ENCODE results near the gene TRIM50. TPM values are rescaled to one million over a fixed set of nuclear protein-coding genes. Genes with fewer than 3 reads are reported as not detected.
A peak's percentile ranks its signal among the peaks of the same experiment; 100 is the strongest.
"Not testable (repeated sequence)": the region's sequence is repeated elsewhere in the genome, so short reads cannot be mapped to it uniquely, and the experiment has no call there.

Gene TRIM50
- total and polyA plus RNA-seq, 2 of the 13 experiments (the other 11 are each of a cell fraction or from before 2014, with no cell fraction given): 4.2 to 24.5 TPM

- H3K9me3 ChIP-seq (ENCODE audit: low read length); H3K27ac ChIP-seq (ENCODE audit: extremely low read length, insufficient read depth, low read length); H3K4me2 ChIP-seq (ENCODE audit: low read depth, low read length); in situ Hi-C loops (cut with HindIII; ENCODE audit: extremely low pct_ligation_motif_present, low pct_unique_long_range_greater_than_20kb); DNase-seq (ENCODE audit: low spot score); H3K9ac ChIP-seq (ENCODE audit: insufficient read depth, low read depth, low read length); H3K4me3 ChIP-seq (replicated peaks in 1 of 3; ENCODE audit: insufficient read depth in 1 of 3, low read depth in 2 of 3, low read length in 3 of 3); BruUV-seq (replicated peaks); H3K79me2 ChIP-seq (ENCODE audit: insufficient read depth, low read length); FAIRE-seq; H3K36me3 ChIP-seq (replicated peaks in 1 of 2; ENCODE audit: control insufficient read depth in 1 of 2, insufficient read depth in 2 of 2, low read length in 2 of 2); H3K27me3 ChIP-seq (ENCODE audit: control insufficient read depth in 1 of 2, insufficient read depth in 2 of 2, low read length in 2 of 2); intact Hi-C loops (cut with micrococcal nuclease; ENCODE audit: unreplicated experiment); POLR2A ChIA-PET; H2AFZ ChIP-seq (ENCODE audit: low read length); H4K20me1 ChIP-seq (ENCODE audit: insufficient read depth, low read length); H3K4me1 ChIP-seq (ENCODE audit: insufficient read depth, low read length): not testable (repeated sequence)
- TF ChIP-seq CTCF (CRISPR knock-in tag; IDR thresholded peaks at IDR 0.05): peak; percentile 21; the same call in 1 of the 2 replicates
- TF ChIP-seq ZBTB33 (CRISPR knock-in tag; IDR thresholded peaks at IDR 0.05): peak; percentile 42; the same call in 1 of the 2 replicates
- peak; percentile 19; the same call in 1 of the 2 replicates for TF ChIP-seq STAG1 (CRISPR knock-in tag; IDR thresholded peaks at IDR 0.05)
- WGBS (ENCODE audit: low lambda C conversion rate): 83% methylated on average over 2 of the region's 18 CpGs
- CTCF ChIA-PET (ENCODE audit: low intra/inter-chr PET ratio, low total read pairs): interaction anchor here (0.6 kb wide), 1 partner anchor 133 kb away, joined by 3 read pairs; no protein-coding TSS in a partner anchor
- peak; percentile 82 for ATAC-seq
These were observed 9.2 kb downstream of the TRIM50 start for GRCh38 chr7:73318656-73319204.

- Histone ChIP-seq H2AFZ (ENCODE audit: low read length) (no peak overlapping the region), H3K4me1 (ENCODE audit: insufficient read depth, low read length) (no peaks in the 10 kb centered on the region), H4K20me1 (ENCODE audit: insufficient read depth, low read length) (no peaks in the 10 kb centered on the region), H3K4me3 (replicated peaks in 1 of 3; ENCODE audit: insufficient read depth in 1 of 3, low read depth in 2 of 3, low read length in 3 of 3) (no peak overlapping the region), H3K36me3 (replicated peaks in 1 of 2; ENCODE audit: control insufficient read depth in 1 of 2, insufficient read depth in 2 of 2, low read length in 2 of 2) (no peaks in the 10 kb centered on the region), H3K79me2 (ENCODE audit: insufficient read depth, low read length) (no peaks in the 10 kb centered on the region), H3K4me2 (ENCODE audit: low read depth, low read length) (no peak overlapping the region), H3K9me3 (ENCODE audit: low read length) (no peaks in the 10 kb centered on the region), H3K27ac (ENCODE audit: extremely low read length, insufficient read depth, low read length) (no peak overlapping the region), H3K27me3 (ENCODE audit: control insufficient read depth in 1 of 2, insufficient read depth in 2 of 2, low read length in 2 of 2) (no peaks in the 10 kb centered on the region), H3K9ac (ENCODE audit: insufficient read depth, low read depth, low read length) (no peak overlapping the region)
- in situ Hi-C loops (cut with HindIII; ENCODE audit: extremely low pct_ligation_motif_present, low pct_unique_long_range_greater_than_20kb): no loop called here
- intact Hi-C loops (cut with micrococcal nuclease; ENCODE audit: unreplicated experiment): no loop called here
- no peak for DNase-seq (ENCODE audit: low spot score)
- ChIA-PET CTCF (ENCODE audit: low intra/inter-chr PET ratio, low total read pairs) (no interaction called here), POLR2A (interaction anchor here (0.7 kb wide), 1 partner anchor 93 kb away, joined by 4 read pairs; no protein-coding TSS in a partner anchor)
- no peak for ATAC-seq
- no peak for FAIRE-seq
- WGBS (ENCODE audit: low lambda C conversion rate): 78% methylated on average over 4 of the region's 9 CpGs
- BruUV-seq (replicated peaks): no TSS peak
- no peak for TF ChIP-seq CCDC6 (CRISPR knock-in tag; IDR thresholded peaks at IDR 0.05)
- TF ChIP-seq CSRNP2 (CRISPR knock-in tag; conservative IDR thresholded peaks at IDR 0.05; ENCODE audit: low read depth): no peak
- no peak for TF ChIP-seq ZKSCAN8 (CRISPR knock-in tag; IDR thresholded peaks at IDR 0.05; ENCODE audit: borderline replicate concordance)
- TF ChIP-seq NFE2L1 (CRISPR knock-in tag; IDR thresholded peaks at IDR 0.05; ENCODE audit: borderline replicate concordance): no peak
- TF ChIP-seq SAP130 (CRISPR knock-in tag; IDR thresholded peaks at IDR 0.05; ENCODE audit: low read depth): no peak
- no peak for TF ChIP-seq ZSCAN31 (CRISPR knock-in tag; IDR thresholded peaks at IDR 0.05; ENCODE audit: low read depth)
- TF ChIP-seq CENPBD1 (CRISPR knock-in tag; IDR thresholded peaks at IDR 0.05; ENCODE audit: borderline replicate concordance, low read depth): no peak
- no peak for TF ChIP-seq ZNF629 (CRISPR knock-in tag; conservative IDR thresholded peaks at IDR 0.05)
- TF ChIP-seq KLF11 (CRISPR knock-in tag; IDR thresholded peaks at IDR 0.05): no peak
These were observed 11.4 kb downstream of the TRIM50 start for GRCh38 chr7:73316521-73316920.
